ENCODE results near the gene GRK5. TPM values are rescaled to one million over a fixed set of nuclear protein-coding genes. Genes with fewer than 3 reads are reported as not detected.
A peak's percentile ranks its signal among the peaks of the same experiment; 100 is the strongest.
"Not testable (repeated sequence)": the region's sequence is repeated elsewhere in the genome, so short reads cannot be mapped to it uniquely, and the experiment has no call there.

GRK5 gene
- total and polyA plus RNA-seq, 2 experiments from 2014 or later: 5.2 to 13.7 TPM

DNA sequence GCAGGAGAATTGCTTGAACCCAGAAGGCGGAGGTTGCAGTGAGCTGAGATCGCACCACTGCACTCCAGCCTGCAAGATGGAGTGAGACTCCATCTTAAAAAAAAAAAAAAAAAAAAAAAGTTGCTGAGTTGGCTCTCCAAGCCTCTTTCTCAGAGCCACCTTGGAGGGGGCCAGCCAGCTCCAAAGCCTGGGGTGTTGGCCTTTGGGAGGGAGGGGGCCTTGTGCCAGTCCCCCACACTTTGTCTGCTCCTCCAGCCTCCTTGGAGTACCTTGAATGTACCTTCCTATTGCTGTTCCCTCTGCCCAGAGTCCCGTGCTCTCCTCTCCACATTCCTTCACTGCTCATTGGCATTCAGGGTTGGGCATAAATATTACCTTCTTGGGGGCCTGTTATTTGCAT is 62.4 kb downstream of the GRK5 start:
- H3K27ac ChIP-seq: no peak overlapping the region
- no peaks in the 10 kb centered on the region for H3K9me2 ChIP-seq (ENCODE audit: insufficient read depth)
- no peak overlapping the region for H3K9ac ChIP-seq
- H3K27me3 ChIP-seq (replicated peaks; ENCODE audit: insufficient read depth): no peaks in the 10 kb centered on the region
- 96 to 100% methylated on average over 3 of the region's 3 CpGs for WGBS, 2 experiments (ENCODE audit: low coverage in 1 of 2, low lambda C conversion rate in 2 of 2, missing lambda C conversion rate in 2 of 2)
- H2AFZ ChIP-seq: no peak overlapping the region
- H3K79me2 ChIP-seq (ENCODE audit: insufficient read depth): peaks cover 72% of the 10 kb centered on the region
- no peak overlapping the region for H3K4me3 ChIP-seq
- in situ Hi-C loops (cut with MboI): no loop called here
- no peaks in the 10 kb centered on the region; the same call in 1 of the 2 replicates for H3F3A ChIP-seq (ENCODE audit: insufficient read depth)
- no peaks in the 10 kb centered on the region for H3K9me3 ChIP-seq (ENCODE audit: low read depth)
- no peaks in the 10 kb centered on the region for H4K20me1 ChIP-seq (ENCODE audit: insufficient read depth)
- peaks cover 15% of the 10 kb centered on the region for H3K4me1 ChIP-seq (ENCODE audit: insufficient read depth)
- no peak for TF ChIP-seq EZH2phosphoT487 (IDR thresholded peaks at IDR 0.05; ENCODE audit: insufficient read depth, low read depth)
- TF ChIP-seq EZH2 (IDR thresholded peaks at IDR 0.05; ENCODE audit: insufficient read depth, poor library complexity, severe bottlenecking): no peak
- DNase-seq: no peak
- no peak overlapping the region for H3K4me2 ChIP-seq (ENCODE audit: unreplicated experiment)
- no peaks in the 10 kb centered on the region for H3K36me3 ChIP-seq (ENCODE audit: low read depth)

DNA sequence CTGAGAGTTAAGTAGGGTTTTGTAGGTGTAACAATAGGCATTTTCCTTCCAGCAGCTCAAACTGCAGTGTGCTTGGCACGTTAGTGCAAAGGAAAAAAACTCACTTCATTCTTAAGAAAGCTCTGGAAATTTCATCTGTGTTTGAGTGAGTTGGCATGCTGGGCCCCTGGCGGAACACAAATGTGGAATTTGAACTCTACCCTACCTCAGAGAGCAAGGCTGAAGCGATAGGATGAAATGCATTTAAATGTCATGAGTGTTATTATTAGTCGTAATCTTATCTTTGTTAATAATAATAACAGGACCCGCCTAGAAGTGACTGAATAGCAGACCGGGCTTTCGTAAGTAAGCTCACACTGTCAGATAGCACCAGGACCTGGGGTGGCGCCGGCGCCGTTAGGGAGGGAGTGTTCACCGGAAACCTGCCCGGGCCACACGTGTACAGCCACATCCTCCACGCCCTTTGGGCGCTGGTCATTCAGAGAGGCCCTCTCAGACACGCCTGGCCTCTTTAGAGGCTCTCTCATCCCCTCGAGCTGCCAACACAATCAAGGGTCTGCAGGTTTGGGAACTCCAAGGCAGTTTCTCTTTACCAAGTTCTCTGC is 63.5 kb downstream of the GRK5 start:
- Histone ChIP-seq H3F3A (ENCODE audit: insufficient read depth) (peaks cover 11% of the 10 kb centered on the region), H4K20me1 (ENCODE audit: insufficient read depth) (no peaks in the 10 kb centered on the region), H3K9me2 (ENCODE audit: insufficient read depth) (no peaks in the 10 kb centered on the region), H3K4me1 (ENCODE audit: insufficient read depth) (peaks cover 26% of the 10 kb centered on the region), H3K79me2 (ENCODE audit: insufficient read depth) (peaks cover 70% of the 10 kb centered on the region), H3K27me3 (replicated peaks; ENCODE audit: insufficient read depth) (no peaks in the 10 kb centered on the region), H3K9me3 (ENCODE audit: low read depth) (no peaks in the 10 kb centered on the region), H2AFZ (no peak overlapping the region), H3K4me3 (no peak overlapping the region), H3K9ac (no peak overlapping the region), H3K4me2 (ENCODE audit: unreplicated experiment) (peak overlapping the region; percentile 19), H3K36me3 (ENCODE audit: low read depth) (no peaks in the 10 kb centered on the region), H3K27ac (no peak overlapping the region)
- no peak for TF ChIP-seq EZH2 (IDR thresholded peaks at IDR 0.05; ENCODE audit: insufficient read depth, poor library complexity, severe bottlenecking)
- TF ChIP-seq EZH2phosphoT487 (IDR thresholded peaks at IDR 0.05; ENCODE audit: insufficient read depth, low read depth): no peak
- in situ Hi-C loops (cut with MboI): no loop called here
- no peak for DNase-seq
- 83 to 85% methylated on average over 17 to 18 of the region's 18 CpGs for WGBS, 2 experiments (ENCODE audit: low coverage in 1 of 2, low lambda C conversion rate in 2 of 2, missing lambda C conversion rate in 2 of 2)

DNA sequence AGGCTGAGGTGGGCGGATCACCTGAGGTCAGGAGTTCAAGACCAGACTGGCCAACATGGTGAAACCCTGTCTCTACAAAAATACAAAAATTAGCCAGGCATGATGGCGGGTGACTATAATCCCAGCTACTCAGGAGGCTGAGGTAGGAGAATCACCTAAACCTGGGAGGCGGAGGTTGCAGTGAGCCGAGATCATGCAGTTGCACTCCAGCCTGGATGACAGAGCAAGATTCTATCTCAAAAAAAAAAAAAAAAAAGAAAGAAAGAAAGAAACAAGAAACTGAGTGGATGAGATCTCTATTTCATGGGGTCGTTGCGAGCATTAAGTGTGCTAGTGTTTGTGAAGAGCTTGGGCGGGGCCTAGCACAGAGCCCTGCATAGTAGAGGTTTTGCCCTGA is 65.0 kb downstream of the GRK5 start:
- H3K9me2 ChIP-seq (ENCODE audit: insufficient read depth); H3K9me3 ChIP-seq (ENCODE audit: low read depth); H3K27me3 ChIP-seq (replicated peaks; ENCODE audit: insufficient read depth); H3K4me2 ChIP-seq (ENCODE audit: unreplicated experiment); H3K4me3 ChIP-seq; H4K20me1 ChIP-seq (ENCODE audit: insufficient read depth); in situ Hi-C loops (cut with MboI); H3K9ac ChIP-seq; H2AFZ ChIP-seq; DNase-seq; H3K36me3 ChIP-seq (ENCODE audit: low read depth); H3K27ac ChIP-seq: not testable (repeated sequence)
- Histone ChIP-seq H3K4me1 (ENCODE audit: insufficient read depth) (peaks cover 29% of the 10 kb centered on the region), H3F3A (ENCODE audit: insufficient read depth) (peaks cover 21% of the 10 kb centered on the region), H3K79me2 (ENCODE audit: insufficient read depth) (peaks cover 72% of the 10 kb centered on the region)
- WGBS, 2 experiments (ENCODE audit: low coverage in 1 of 2, low lambda C conversion rate in 2 of 2, missing lambda C conversion rate in 2 of 2): 91% methylated on average over 7 of the region's 7 CpGs

GRCh38 chr10:119272736-119273135 is 65.4 kb downstream of the GRK5 start:
- H3K4me2 ChIP-seq (ENCODE audit: unreplicated experiment): no peak overlapping the region
- no peaks in the 10 kb centered on the region for H3K36me3 ChIP-seq (ENCODE audit: low read depth)
- peaks cover 21% of the 10 kb centered on the region for H3F3A ChIP-seq (ENCODE audit: insufficient read depth)
- TF ChIP-seq EZH2 (IDR thresholded peaks at IDR 0.05; ENCODE audit: insufficient read depth, poor library complexity, severe bottlenecking) (no peak), EZH2phosphoT487 (IDR thresholded peaks at IDR 0.05; ENCODE audit: insufficient read depth, low read depth) (no peak)
- peaks cover 76% of the 10 kb centered on the region for H3K79me2 ChIP-seq (ENCODE audit: insufficient read depth)
- H3K4me1 ChIP-seq (ENCODE audit: insufficient read depth): peaks cover 29% of the 10 kb centered on the region
- H3K9ac ChIP-seq: no peak overlapping the region
- no peak for DNase-seq
- H3K9me2 ChIP-seq (ENCODE audit: insufficient read depth): no peaks in the 10 kb centered on the region
- 91 to 94% methylated on average over 9 of the region's 9 CpGs for WGBS, 2 experiments (ENCODE audit: low coverage in 1 of 2, low lambda C conversion rate in 2 of 2, missing lambda C conversion rate in 2 of 2)
- H4K20me1 ChIP-seq (ENCODE audit: insufficient read depth): no peaks in the 10 kb centered on the region
- no peaks in the 10 kb centered on the region for H3K9me3 ChIP-seq (ENCODE audit: low read depth)
- no peak overlapping the region for H3K4me3 ChIP-seq
- H3K27ac ChIP-seq: no peak overlapping the region
- H3K27me3 ChIP-seq (replicated peaks; ENCODE audit: insufficient read depth): no peaks in the 10 kb centered on the region
- in situ Hi-C loops (cut with MboI): no loop called here
- no peak overlapping the region for H2AFZ ChIP-seq

- Histone ChIP-seq H4K20me1 (ENCODE audit: insufficient read depth) (no peaks in the 10 kb centered on the region), H3K36me3 (ENCODE audit: low read depth) (no peaks in the 10 kb centered on the region), H3K9me3 (ENCODE audit: low read depth) (no peaks in the 10 kb centered on the region), H3K4me3 (no peak overlapping the region), H3K4me2 (ENCODE audit: unreplicated experiment) (no peak overlapping the region), H3F3A (ENCODE audit: insufficient read depth) (peaks cover 21% of the 10 kb centered on the region), H3K9ac (no peak overlapping the region), H3K27ac (no peak overlapping the region), H2AFZ (no peak overlapping the region), H3K4me1 (ENCODE audit: insufficient read depth) (peaks cover 29% of the 10 kb centered on the region), H3K9me2 (ENCODE audit: insufficient read depth) (no peaks in the 10 kb centered on the region), H3K27me3 (replicated peaks; ENCODE audit: insufficient read depth) (no peaks in the 10 kb centered on the region), H3K79me2 (ENCODE audit: insufficient read depth) (peaks cover 80% of the 10 kb centered on the region)
- DNase-seq: no peak
- 96 to 98% methylated on average over 8 of the region's 8 CpGs for WGBS, 2 experiments (ENCODE audit: low coverage in 1 of 2, low lambda C conversion rate in 2 of 2, missing lambda C conversion rate in 2 of 2)
- in situ Hi-C loops (cut with MboI): no loop called here
- no peak for TF ChIP-seq EZH2phosphoT487 (IDR thresholded peaks at IDR 0.05; ENCODE audit: insufficient read depth, low read depth)
- TF ChIP-seq EZH2 (IDR thresholded peaks at IDR 0.05; ENCODE audit: insufficient read depth, poor library complexity, severe bottlenecking): no peak
These were observed 66.0 kb downstream of the GRK5 start for GRCh38 chr10:119273413-119273812.
